CD8-positive, alpha-beta memory T cell (primary cell): ENCODE measurements around the gene TMEM238. TPM values are rescaled to one million over a fixed set of nuclear protein-coding genes. Genes with fewer than 3 reads are reported as not detected.

Experiments
- CTCF ChIA-PET: fragments of 350-600 bp; sonication (Branson Sonifier 250); formaldehyde crosslinking; loops from one replicate; lab custom pipeline; 2021; ENCODE audit warnings: antibody characterized with exemption; lab: Charles Lee
- POLR2A ChIA-PET: fragments of 350-600 bp; sonication (Branson Sonifier 250); formaldehyde crosslinking; loops from one replicate; lab custom pipeline; 2021; ENCODE audit warnings: antibody characterized with exemption; lab: Charles Lee
- DNase-seq, 5 donors: peaks; one replicate each; pipeline versions ENCODE4 v3.0.0 to v3.0.0-alpha.2; 2020 to 2022; ENCODE audit warnings: mixed read lengths in 1 of 5
- H3K27ac ChIP-seq: one replicate; pipeline ENCODE4 v1.7.0; 2013; ENCODE audit warnings: low read depth, mild to moderate bottlenecking, low read length, moderate library complexity
- H3K27me3 ChIP-seq: 2 replicates; pipeline ENCODE4 v1.7.0; 2013; ENCODE audit warnings: low read length, mild to moderate bottlenecking; ENCODE audit not compliant: insufficient read depth, poor library complexity, severe bottlenecking
- H3K36me3 ChIP-seq: 2 replicates; pipeline ENCODE4 v1.7.0; 2013; ENCODE audit warnings: mild to moderate bottlenecking, low read length, moderate library complexity; ENCODE audit not compliant: insufficient read depth
- H3K4me1 ChIP-seq: 2 replicates; pipeline ENCODE4 v1.7.0; 2013; ENCODE audit warnings: mild to moderate bottlenecking, low read length, moderate library complexity; ENCODE audit not compliant: insufficient read depth
- H3K4me3 ChIP-seq: 2 replicates; pipeline ENCODE4 v1.7.0; 2013; ENCODE audit warnings: mild to moderate bottlenecking, low read length
- H3K9me3 ChIP-seq: 2 replicates; pipeline ENCODE4 v1.7.0; 2013; ENCODE audit warnings: mild to moderate bottlenecking, low read length
- H3K27ac Mint-ChIP-seq, 8 donors: one replicate each; pipeline ENCODE4 v1.8.0; 2020 to 2021; ENCODE audit warnings: mixed read lengths in 8 of 8, mild to moderate bottlenecking in 6 of 8, inconsistent platforms in 3 of 8, moderate library complexity in 3 of 8
- H3K27me3 Mint-ChIP-seq, 2 donors: one replicate each; pipeline ENCODE4 v1.8.0; 2020 to 2021; ENCODE audit warnings: mixed read lengths in 2 of 2, mild to moderate bottlenecking in 1 of 2, moderate library complexity in 1 of 2
- H3K36me3 Mint-ChIP-seq, 3 donors: one replicate each; pipeline ENCODE4 v1.8.0; 2020 to 2021; ENCODE audit warnings: mixed read lengths in 3 of 3, inconsistent platforms in 1 of 3, mild to moderate bottlenecking in 1 of 3
- H3K4me1 Mint-ChIP-seq, 3 donors: one replicate each; pipeline ENCODE4 v1.8.0; 2020 to 2021; ENCODE audit warnings: mixed read lengths in 3 of 3, inconsistent platforms in 1 of 3, mild to moderate bottlenecking in 1 of 3
- H3K4me3 Mint-ChIP-seq, 7 donors: one replicate each; pipeline ENCODE4 v1.8.0; 2020 to 2021; ENCODE audit warnings: mixed read lengths in 7 of 7, mild to moderate bottlenecking in 6 of 7, moderate library complexity in 4 of 7, inconsistent platforms in 2 of 7
- H3K9me3 Mint-ChIP-seq, 5 donors: one replicate each; pipeline ENCODE4 v1.8.0; 2020 to 2022; ENCODE audit warnings: mixed read lengths in 5 of 5, mild to moderate bottlenecking in 3 of 5, moderate library complexity in 2 of 5, inconsistent platforms in 1 of 5
- polyA plus RNA-seq: library from polyadenylated mRNA; unstranded; fragments of 300-500 nt; fragmentation: Illumina TruSeq; gene quantifications from one replicate; pipeline ENCODE4 v1.2.3, GENCODE V29; 2021
- total RNA-seq, 2 experiments: library from RNA; stranded (reverse); gene quantifications; one replicate each; pipeline ENCODE4 v1.2.3, GENCODE V29; 2021

Gene TMEM238
- total and polyA plus RNA-seq, 3 experiments from 2014 or later = 1.9 to 14.1 (median 13.3) TPM

- no peaks in the 10 kb centered on the region for H3K36me3 Mint-ChIP-seq
- Histone ChIP-seq H3K9me3 (no peaks in the 10 kb centered on the region), H3K4me1 (peaks cover 13% of the 10 kb centered on the region), H3K4me3 (no peak overlapping the region), H3K27me3 (peaks cover 22% of the 10 kb centered on the region), H3K36me3 (no peaks in the 10 kb centered on the region), H3K27ac (no peak overlapping the region)
- DNase-seq = no peak
- ChIA-PET POLR2A (interaction anchor here (2.3 kb wide), 1 partner anchor 13 kb away, joined by 6 read pairs; the partner anchor contains the start of gene KMT5C), CTCF (interaction anchor here (1.4 kb wide), 1 partner anchor 13 kb away, joined by 4 read pairs; the partner anchor contains the start of gene KMT5C)
- peaks cover 17 to 38% (median 24%) of the 10 kb centered on the region in 3 donors for H3K4me1 Mint-ChIP-seq
- peaks cover 27 to 47% of the 10 kb centered on the region in 2 donors for H3K27me3 Mint-ChIP-seq
- H3K4me3 Mint-ChIP-seq = peak overlapping the region; percentile 11 to 88 (median 81)
- peak overlapping the region in 4 of 8 donors; percentile 54 to 70 (median 57) for H3K27ac Mint-ChIP-seq
- H3K9me3 Mint-ChIP-seq = no peaks in the 10 kb centered on the region
These were observed 31.4 kb downstream of the TMEM238 start for GRCh38 chr19:55352549-55353145.

GRCh38 chr19:55352040-55352439 lies 32.1 kb downstream of the TMEM238 start:
- H3K27me3 Mint-ChIP-seq = peaks cover 27 to 42% of the 10 kb centered on the region in 2 donors

GRCh38 chr19:55350620-55351315 lies 33.3 kb downstream of the TMEM238 start:
- POLR2A ChIA-PET = interaction anchor here (2.3 kb wide), 1 partner anchor 12 kb away, joined by 6 read pairs; the partner anchor contains the start of gene KMT5C
- Histone ChIP-seq H3K27me3 (peaks cover 22% of the 10 kb centered on the region), H3K9me3 (no peaks in the 10 kb centered on the region), H3K4me3 (no peak overlapping the region), H3K27ac (no peak overlapping the region), H3K4me1 (peaks cover 13% of the 10 kb centered on the region), H3K36me3 (no peaks in the 10 kb centered on the region)
- no peak overlapping the region for H3K4me3 Mint-ChIP-seq
- no peaks in the 10 kb centered on the region for H3K36me3 Mint-ChIP-seq
- H3K9me3 Mint-ChIP-seq = no peaks in the 10 kb centered on the region
- H3K4me1 Mint-ChIP-seq = peaks cover 17 to 38% (median 24%) of the 10 kb centered on the region in 3 donors
- H3K27ac Mint-ChIP-seq = peak overlapping the region in 1 of 8 donors; percentile 14
- H3K27me3 Mint-ChIP-seq = peaks cover 27 to 40% of the 10 kb centered on the region in 2 donors
- CTCF ChIA-PET = no interaction called here
- DNase-seq = no peak

More at GRCh38 chr19:55352040-55352439, 32.1 kb downstream of the TMEM238 start:
- Histone ChIP-seq H3K27ac (no peak overlapping the region), H3K27me3 (peaks cover 22% of the 10 kb centered on the region), H3K36me3 (no peaks in the 10 kb centered on the region), H3K4me1 (peaks cover 13% of the 10 kb centered on the region), H3K9me3 (no peaks in the 10 kb centered on the region), H3K4me3 (no peak overlapping the region)
- Mint-ChIP-seq H3K9me3 (no peaks in the 10 kb centered on the region), H3K36me3 (no peaks in the 10 kb centered on the region), H3K4me3 (peak overlapping the region in 3 of 7 donors; percentile 12 to 72 (median 32)), H3K4me1 (peaks cover 17 to 38% (median 24%) of the 10 kb centered on the region in 3 donors), H3K27ac (peak overlapping the region in 1 of 8 donors; percentile 55)
- no peak for DNase-seq
- CTCF ChIA-PET = no interaction called here
- POLR2A ChIA-PET = interaction anchor here (2.3 kb wide), 1 partner anchor 13 kb away, joined by 6 read pairs; the partner anchor contains the start of gene KMT5C

GRCh38 chr19:55348317-55349034 lies 35.6 kb downstream of the TMEM238 start:
- peaks cover 24 to 34% of the 10 kb centered on the region in 2 donors for H3K27me3 Mint-ChIP-seq
- Histone ChIP-seq H3K4me3 (no peak overlapping the region), H3K27me3 (peaks cover 21% of the 10 kb centered on the region), H3K9me3 (no peaks in the 10 kb centered on the region), H3K4me1 (peaks cover 7% of the 10 kb centered on the region), H3K36me3 (no peaks in the 10 kb centered on the region), H3K27ac (no peak overlapping the region)
- no peak overlapping the region for H3K27ac Mint-ChIP-seq
- no peaks in the 10 kb centered on the region for H3K9me3 Mint-ChIP-seq
- ChIA-PET POLR2A (no interaction called here), CTCF (no interaction called here)
- peaks cover 11 to 26% (median 21%) of the 10 kb centered on the region in 3 donors for H3K4me1 Mint-ChIP-seq
- H3K36me3 Mint-ChIP-seq = peaks cover 0 to 9% (median 2%) of the 10 kb centered on the region in 3 donors
- H3K4me3 Mint-ChIP-seq = no peak overlapping the region
- no peak for DNase-seq

- H3K9me3 Mint-ChIP-seq = no peaks in the 10 kb centered on the region
- H3K4me1 Mint-ChIP-seq = peaks cover 2 to 16% (median 11%) of the 10 kb centered on the region in 3 donors
- peaks cover 15 to 25% of the 10 kb centered on the region in 2 donors for H3K27me3 Mint-ChIP-seq
- ChIA-PET CTCF (no interaction called here), POLR2A (no interaction called here)
- H3K4me3 Mint-ChIP-seq = no peak overlapping the region
- no peak overlapping the region for H3K27ac ChIP-seq
- H3K27me3 ChIP-seq = peaks cover 12% of the 10 kb centered on the region
- H3K36me3 ChIP-seq = no peaks in the 10 kb centered on the region
- H3K27ac Mint-ChIP-seq = peak overlapping the region in 1 of 8 donors; percentile 12
- H3K4me3 ChIP-seq = no peak overlapping the region
- H3K4me1 ChIP-seq = no peaks in the 10 kb centered on the region
- H3K9me3 ChIP-seq = no peaks in the 10 kb centered on the region
- peaks cover 0 to 13% (median 2%) of the 10 kb centered on the region in 3 donors for H3K36me3 Mint-ChIP-seq
- DNase-seq = no peak
These were observed 36.6 kb downstream of the TMEM238 start for GRCh38 chr19:55347442-55348009.

- H3K9me3 Mint-ChIP-seq = no peaks in the 10 kb centered on the region
- H3K4me3 Mint-ChIP-seq = no peak overlapping the region
- POLR2A ChIA-PET = no interaction called here
- no peak overlapping the region for H3K27ac Mint-ChIP-seq
- DNase-seq = no peak
- peaks cover 11 to 18% of the 10 kb centered on the region in 2 donors for H3K27me3 Mint-ChIP-seq
- no peak overlapping the region for H3K4me3 ChIP-seq
- no peaks in the 10 kb centered on the region for H3K9me3 ChIP-seq
- peaks cover 5% of the 10 kb centered on the region for H3K27me3 ChIP-seq
- H3K27ac ChIP-seq = no peak overlapping the region
- no peaks in the 10 kb centered on the region for H3K36me3 ChIP-seq
- CTCF ChIA-PET = no interaction called here
- H3K4me1 Mint-ChIP-seq = peaks cover 0 to 10% (median 7%) of the 10 kb centered on the region in 3 donors
- no peaks in the 10 kb centered on the region for H3K4me1 ChIP-seq
- H3K36me3 Mint-ChIP-seq = peaks cover 0 to 16% (median 2%) of the 10 kb centered on the region in 3 donors
These were observed 37.2 kb downstream of the TMEM238 start for GRCh38 chr19:55346725-55347441.
